ENCODE results near the gene EID1.

DNA sequence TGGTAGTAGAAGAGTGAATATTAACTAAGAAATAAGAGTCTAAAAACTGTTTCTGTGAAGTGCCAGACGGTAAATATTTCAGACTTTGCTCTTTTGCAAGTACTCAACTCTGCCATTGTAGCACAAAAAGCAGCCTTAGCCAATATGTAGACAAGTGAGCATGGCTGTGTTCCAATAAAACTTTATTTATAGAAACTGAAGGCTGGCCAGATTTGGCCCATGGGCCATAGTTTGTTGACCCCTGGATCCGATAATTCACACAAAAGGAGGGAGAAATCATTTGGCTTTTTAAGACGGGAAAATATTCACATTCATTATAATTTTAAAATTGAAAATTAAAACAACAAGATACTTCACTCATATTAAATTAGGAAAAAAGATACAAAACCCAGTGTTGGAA is 15.4 kb downstream of the EID1 start:
- TF ChIP-seq HDGF (IDR thresholded peaks at IDR 0.05; ENCODE audit: borderline replicate concordance) (no peak), ELF4 (IDR thresholded peaks at IDR 0.05) (no peak), ARNT (IDR thresholded peaks at IDR 0.05) (no peak)
